ENCODE results near the gene TBX10.

Gene TBX10

GRCh38 chr11:67617243-67617953, 22.2 kb downstream of the TBX10 start:
- H3K27me3 ChIP-seq (ENCODE audit: insufficient read depth, low read length) = peaks cover 16% of the 10 kb centered on the region
- no peak overlapping the region for H3K4me3 ChIP-seq (ENCODE audit: low read length)
- WGBS = 75% methylated on average over 7 of the region's 7 CpGs
- no peak overlapping the region for H3K9ac ChIP-seq (ENCODE audit: low read depth, low read length)
- H3K4me1 ChIP-seq (ENCODE audit: insufficient read depth, low read length) = peaks cover 22% of the 10 kb centered on the region
- H3K36me3 ChIP-seq (ENCODE audit: insufficient read depth, low read length) = peaks cover 2% of the 10 kb centered on the region; the same call in 1 of the 2 replicates
- H3K9me3 ChIP-seq (ENCODE audit: insufficient read depth, low read depth, low read length) = no peaks in the 10 kb centered on the region
- no peak overlapping the region for H3K27ac ChIP-seq (ENCODE audit: low read depth, low read length)

GRCh38 chr11:67616431-67617242, 22.9 kb downstream of the TBX10 start:
- Histone ChIP-seq H3K27ac (ENCODE audit: low read depth, low read length) (no peak overlapping the region), H3K4me3 (ENCODE audit: low read length) (no peak overlapping the region), H3K9ac (ENCODE audit: low read depth, low read length) (no peak overlapping the region), H3K9me3 (ENCODE audit: insufficient read depth, low read depth, low read length) (no peaks in the 10 kb centered on the region), H3K4me1 (ENCODE audit: insufficient read depth, low read length) (peaks cover 22% of the 10 kb centered on the region), H3K27me3 (ENCODE audit: insufficient read depth, low read length) (peaks cover 16% of the 10 kb centered on the region), H3K36me3 (ENCODE audit: insufficient read depth, low read length) (peaks cover 9% of the 10 kb centered on the region; the same call in 1 of the 2 replicates)
- WGBS = 45% methylated on average over 11 of the region's 11 CpGs

- Histone ChIP-seq H3K9me3 (ENCODE audit: insufficient read depth, low read depth, low read length) (no peaks in the 10 kb centered on the region), H3K36me3 (ENCODE audit: insufficient read depth, low read length) (peaks cover 16% of the 10 kb centered on the region; the same call in 1 of the 2 replicates), H3K4me1 (ENCODE audit: insufficient read depth, low read length) (peaks cover 22% of the 10 kb centered on the region), H3K27me3 (ENCODE audit: insufficient read depth, low read length) (peaks cover 16% of the 10 kb centered on the region), H3K9ac (ENCODE audit: low read depth, low read length) (no peak overlapping the region), H3K4me3 (ENCODE audit: low read length) (no peak overlapping the region), H3K27ac (ENCODE audit: low read depth, low read length) (no peak overlapping the region)
- WGBS = 78% methylated on average over 31 of the region's 34 CpGs
Measured at GRCh38 chr11:67615728-67616430, 23.7 kb downstream of the TBX10 start.

GRCh38 chr11:67614730-67615714, 24.5 kb downstream of the TBX10 start:
- Histone ChIP-seq H3K27me3 (ENCODE audit: insufficient read depth, low read length) (peaks cover 14% of the 10 kb centered on the region), H3K4me1 (ENCODE audit: insufficient read depth, low read length) (peaks cover 22% of the 10 kb centered on the region), H3K9ac (ENCODE audit: low read depth, low read length) (no peak overlapping the region), H3K4me3 (ENCODE audit: low read length) (no peak overlapping the region), H3K36me3 (ENCODE audit: insufficient read depth, low read length) (peaks cover 24% of the 10 kb centered on the region), H3K9me3 (ENCODE audit: insufficient read depth, low read depth, low read length) (no peaks in the 10 kb centered on the region), H3K27ac (ENCODE audit: low read depth, low read length) (no peak overlapping the region)
- WGBS = 91% methylated on average over 18 of the region's 18 CpGs

DNA sequence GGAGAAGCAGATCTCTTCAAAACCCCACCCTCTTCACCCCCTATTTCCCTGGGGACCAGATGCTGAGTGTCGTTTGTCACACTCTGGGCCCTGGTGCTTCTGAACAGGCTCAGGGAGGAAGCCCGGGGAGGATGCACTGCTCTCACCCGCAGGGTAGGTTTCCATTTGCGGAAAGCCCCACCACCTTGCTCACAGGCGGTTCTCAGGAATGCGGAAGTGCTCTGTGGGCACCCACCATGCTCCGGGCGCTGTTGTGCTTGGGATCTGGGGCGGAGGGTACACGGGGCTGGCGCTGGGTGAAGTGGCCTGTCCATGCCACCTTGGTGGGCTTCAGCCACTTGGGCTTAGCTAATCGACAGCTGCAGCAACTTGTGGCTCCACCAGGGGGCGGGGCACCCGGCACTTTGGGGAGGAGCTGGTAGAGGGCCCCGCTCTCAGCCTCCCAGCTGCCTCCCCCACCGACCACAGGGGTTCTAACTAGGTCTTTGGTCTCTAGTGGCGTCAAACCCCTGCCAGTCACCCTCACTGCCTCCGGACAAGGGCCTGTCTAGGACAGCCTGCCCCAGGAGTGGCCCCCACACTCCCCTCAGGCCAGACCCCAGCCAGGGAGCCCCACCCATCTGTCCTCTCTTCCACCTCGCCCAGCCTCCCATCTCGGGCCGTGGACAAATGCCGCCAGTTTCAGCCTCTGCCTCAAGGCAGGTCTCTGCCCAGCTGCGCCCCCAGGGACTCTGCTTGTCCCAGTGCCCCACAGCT, 25.4 kb downstream of the TBX10 start:
- H3K27me3 ChIP-seq (ENCODE audit: insufficient read depth, low read length) = peaks cover 14% of the 10 kb centered on the region
- H3K9me3 ChIP-seq (ENCODE audit: insufficient read depth, low read depth, low read length) = no peaks in the 10 kb centered on the region
- no peak overlapping the region for H3K4me3 ChIP-seq (ENCODE audit: low read length)
- peaks cover 32% of the 10 kb centered on the region for H3K36me3 ChIP-seq (ENCODE audit: insufficient read depth, low read length)
- WGBS = 36% methylated on average over 23 of the region's 23 CpGs
- no peak overlapping the region for H3K27ac ChIP-seq (ENCODE audit: low read depth, low read length)
- H3K4me1 ChIP-seq (ENCODE audit: insufficient read depth, low read length) = peaks cover 22% of the 10 kb centered on the region
- no peak overlapping the region for H3K9ac ChIP-seq (ENCODE audit: low read depth, low read length)

DNA sequence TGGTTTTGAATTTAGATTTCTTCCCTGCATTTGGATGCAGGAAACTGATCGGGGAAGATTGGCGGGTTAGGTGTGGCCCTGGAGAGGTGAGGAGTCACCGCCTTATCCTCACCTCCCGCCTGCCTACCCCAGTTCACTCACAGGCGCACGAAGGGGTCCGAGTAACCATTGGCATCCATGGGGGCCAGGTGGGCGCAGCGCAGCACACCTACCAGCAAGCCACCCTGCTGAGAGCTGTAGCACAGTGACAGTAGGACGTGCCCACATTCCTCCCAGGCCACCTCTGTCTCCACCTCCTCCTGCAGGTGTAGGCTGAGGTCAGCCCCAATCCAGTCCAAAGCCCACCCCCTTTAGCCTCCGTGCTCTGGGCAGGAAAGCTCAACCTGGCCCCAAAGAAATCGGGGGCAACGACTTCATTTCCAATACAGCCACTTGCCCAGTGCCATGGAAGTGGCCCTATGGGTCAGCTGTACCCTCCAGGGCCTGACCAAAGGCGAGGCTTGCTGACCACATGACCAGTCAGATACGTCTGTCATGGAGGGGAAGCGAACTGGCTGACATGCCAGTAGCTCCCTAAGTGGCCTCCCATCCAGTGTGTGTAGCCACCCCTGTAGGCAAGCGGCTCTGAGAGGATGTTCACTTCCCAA, 26.1 kb downstream of the TBX10 start:
- Histone ChIP-seq H3K9ac (ENCODE audit: low read depth, low read length) (no peak overlapping the region), H3K4me1 (ENCODE audit: insufficient read depth, low read length) (peaks cover 22% of the 10 kb centered on the region), H3K36me3 (ENCODE audit: insufficient read depth, low read length) (peaks cover 40% of the 10 kb centered on the region), H3K4me3 (ENCODE audit: low read length) (no peak overlapping the region), H3K9me3 (ENCODE audit: insufficient read depth, low read depth, low read length) (no peaks in the 10 kb centered on the region), H3K27ac (ENCODE audit: low read depth, low read length) (no peak overlapping the region), H3K27me3 (ENCODE audit: insufficient read depth, low read length) (peaks cover 14% of the 10 kb centered on the region)
- 91% methylated on average over 17 of the region's 17 CpGs for WGBS

DNA sequence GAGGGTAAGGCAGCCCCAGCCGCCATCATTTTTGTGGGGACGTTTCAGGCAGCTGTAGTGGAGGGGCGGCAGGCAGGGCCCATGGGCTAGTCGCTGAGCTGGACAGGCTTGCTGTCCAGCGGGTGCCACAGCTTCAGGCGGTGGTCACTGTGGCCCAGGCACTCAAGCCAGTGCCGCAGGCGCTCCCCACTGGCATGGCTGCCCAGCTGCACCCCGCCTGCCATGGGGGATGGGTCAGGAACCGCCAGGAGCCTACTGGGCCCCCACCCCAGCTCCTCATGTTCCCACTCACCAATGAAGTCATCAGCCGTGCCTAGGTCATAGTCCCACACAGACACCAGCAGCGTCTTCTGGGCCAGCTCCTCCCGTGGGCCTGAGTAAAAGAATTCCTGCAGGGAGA, 26.8 kb downstream of the TBX10 start:
- peaks cover 41% of the 10 kb centered on the region for H3K36me3 ChIP-seq (ENCODE audit: insufficient read depth, low read length)

GRCh38 chr11:67611704-67612587, 27.6 kb downstream of the TBX10 start:
- Histone ChIP-seq H3K27ac (ENCODE audit: low read depth, low read length) (no peak overlapping the region), H3K9me3 (ENCODE audit: insufficient read depth, low read depth, low read length) (no peaks in the 10 kb centered on the region), H3K36me3 (ENCODE audit: insufficient read depth, low read length) (peaks cover 41% of the 10 kb centered on the region), H3K4me3 (ENCODE audit: low read length) (no peak overlapping the region), H3K9ac (ENCODE audit: low read depth, low read length) (no peak overlapping the region), H3K4me1 (ENCODE audit: insufficient read depth, low read length) (peaks cover 11% of the 10 kb centered on the region), H3K27me3 (ENCODE audit: insufficient read depth, low read length) (peaks cover 4% of the 10 kb centered on the region; the same call in 1 of the 2 replicates)
- 94% methylated on average over 37 of the region's 37 CpGs for WGBS

More for the DNA sequence above, 26.8 kb downstream of the TBX10 start:
- 95% methylated on average over 13 of the region's 13 CpGs for WGBS
- H3K4me3 ChIP-seq (ENCODE audit: low read length) = no peak overlapping the region
- H3K9ac ChIP-seq (ENCODE audit: low read depth, low read length) = no peak overlapping the region
- H3K4me1 ChIP-seq (ENCODE audit: insufficient read depth, low read length) = peaks cover 19% of the 10 kb centered on the region
- no peak overlapping the region for H3K27ac ChIP-seq (ENCODE audit: low read depth, low read length)
- peaks cover 8% of the 10 kb centered on the region for H3K27me3 ChIP-seq (ENCODE audit: insufficient read depth, low read length)
- no peaks in the 10 kb centered on the region for H3K9me3 ChIP-seq (ENCODE audit: insufficient read depth, low read depth, low read length)

DNA sequence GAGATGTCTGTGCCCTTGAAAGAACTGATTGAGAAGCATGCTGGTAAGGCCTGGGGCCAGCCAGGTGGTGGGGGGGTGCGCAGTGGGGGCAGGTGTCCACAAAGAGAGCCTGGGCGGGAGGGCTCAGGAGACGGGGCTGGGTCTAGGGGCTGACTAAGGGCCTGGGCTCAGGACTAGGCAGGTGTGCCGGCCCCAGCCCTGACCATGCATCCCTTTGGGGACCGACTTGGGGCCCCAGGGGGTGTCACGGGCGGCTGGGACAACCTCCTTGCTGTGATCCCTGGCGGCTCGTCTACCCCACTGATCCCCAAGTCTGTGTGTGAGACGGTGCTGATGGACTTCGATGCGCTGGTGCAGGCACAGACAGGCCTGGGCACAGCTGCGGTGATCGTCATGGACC, 28.4 kb downstream of the TBX10 start:
- Histone ChIP-seq H3K9ac (ENCODE audit: low read depth, low read length) (no peak overlapping the region), H3K36me3 (ENCODE audit: insufficient read depth, low read length) (peaks cover 41% of the 10 kb centered on the region), H3K4me1 (ENCODE audit: insufficient read depth, low read length) (peaks cover 7% of the 10 kb centered on the region), H3K4me3 (ENCODE audit: low read length) (no peak overlapping the region), H3K27me3 (ENCODE audit: insufficient read depth, low read length) (peaks cover 4% of the 10 kb centered on the region; the same call in 1 of the 2 replicates), H3K9me3 (ENCODE audit: insufficient read depth, low read depth, low read length) (no peaks in the 10 kb centered on the region), H3K27ac (ENCODE audit: low read depth, low read length) (no peak overlapping the region)
- 94% methylated on average over 14 of the region's 14 CpGs for WGBS
